Endothelial cell of coronary artery (primary cell): ENCODE measurements around the gene GPR32. TPM values are rescaled to one million over a fixed set of nuclear protein-coding genes. Genes with fewer than 3 reads are reported as not detected.

ENCODE experiments used
- total RNA-seq: library from RNA; depleted of rRNA; stranded (reverse); fragments of >200 nt; gene quantifications from 2 replicates; pipeline ENCODE4 v1.2.3, GENCODE V29; 2014

The GPR32 gene
- total RNA-seq: not detected in 2 replicates

DNA sequence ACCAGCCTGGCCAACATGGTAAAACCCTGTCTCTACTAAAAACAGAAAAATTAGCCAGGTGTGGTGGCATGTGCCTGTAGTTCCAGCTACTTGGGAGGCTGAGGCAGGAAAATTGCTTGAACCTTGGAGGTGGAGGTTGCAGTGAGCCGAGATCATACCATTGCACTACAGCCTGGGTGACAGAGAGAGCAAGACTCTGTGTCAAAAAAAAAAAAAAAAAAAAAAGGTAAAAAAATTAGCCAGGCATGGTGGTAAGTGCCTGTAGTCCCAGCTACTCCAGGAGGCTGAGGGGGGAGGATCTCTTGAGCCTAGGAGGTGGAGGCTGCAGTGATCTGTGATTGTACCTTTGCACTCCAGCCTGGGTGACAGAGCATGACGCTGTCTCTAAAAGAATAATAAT is at the start of gene GPR32:
TSS of gene GPR32 (plus strand) at position 301 of the 400 bp plus-strand sequence. CDS start 137 bp downstream, outside the sequence.

DNA sequence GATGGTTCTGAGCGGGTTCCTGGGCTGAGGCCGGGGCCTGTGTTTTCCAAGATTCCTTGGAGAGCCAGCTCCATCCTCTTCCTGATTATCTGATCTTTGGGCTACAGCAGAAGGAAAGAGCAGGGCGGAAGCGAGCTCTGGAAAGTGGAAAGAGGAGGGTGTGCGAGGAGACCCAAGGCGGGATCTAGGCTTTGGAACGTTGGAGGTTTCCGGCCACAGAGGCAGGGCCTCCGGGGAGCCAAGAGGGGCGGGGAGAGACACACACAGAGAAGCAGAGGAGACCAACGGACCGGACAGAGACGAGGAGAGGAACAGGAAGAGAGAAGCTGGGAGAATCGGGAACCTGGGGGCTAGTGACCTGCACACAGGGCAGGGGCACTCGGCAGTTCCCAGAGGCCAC is 47.2 kb upstream of the GPR32 start, which contains the start of gene CLEC11A:
TSS of gene CLEC11A (plus strand) at position 296 of the 400 bp plus-strand sequence. CDS start 162 bp downstream, outside the sequence.

DNA sequence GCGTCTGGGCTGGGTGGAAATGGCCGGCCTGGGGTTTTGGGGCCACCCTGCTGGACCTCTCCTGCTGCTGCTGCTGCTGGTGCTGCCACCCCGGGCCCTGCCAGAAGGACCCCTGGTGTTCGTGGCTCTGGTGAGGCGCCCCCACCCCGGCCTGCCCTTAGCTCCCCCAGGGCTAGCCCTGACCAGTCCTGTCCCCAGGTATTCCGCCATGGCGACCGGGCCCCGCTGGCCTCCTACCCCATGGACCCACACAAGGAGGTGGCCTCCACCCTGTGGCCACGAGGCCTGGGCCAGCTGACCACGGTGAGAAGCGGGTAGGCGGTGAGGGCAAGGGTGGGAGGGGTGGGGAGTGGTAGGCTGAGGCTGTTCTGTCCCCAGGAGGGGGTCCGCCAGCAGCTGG is 20.1 kb downstream of the GPR32 start, which contains the start of gene ACP4:
TSS of gene ACP4 (plus strand) at position 20 of the 400 bp plus-strand sequence. CDS start at position 20, 0 bp downstream.

Other genes with a start within 250 kb of the GPR32 start
- 0.09 and 0.63 TPM in 2 replicates for gene LRRC4B, start 202.0 kb upstream of the GPR32 start, total RNA-seq
- 0.18 and 0.38 TPM in 2 replicates for gene SYT3, start 130.6 kb upstream of the GPR32 start, total RNA-seq
- 0.56 and 1.2 TPM in 2 replicates for gene C19orf81, start 121.0 kb upstream of the GPR32 start, total RNA-seq
- 1.0 and 1.9 TPM in 2 replicates for gene SHANK1, start 50.7 kb upstream of the GPR32 start, total RNA-seq
- gene CLEC11A, start 47.1 kb upstream of the GPR32 start, total RNA-seq: 17.5 and 22.1 TPM in 2 replicates
- not detected in 2 replicates for gene ACP4, start 20.0 kb downstream of the GPR32 start, total RNA-seq
- not detected in 2 replicates for gene KLK1, start 53.3 kb downstream of the GPR32 start, total RNA-seq
- gene KLK15, start 63.1 kb downstream of the GPR32 start, total RNA-seq: 0.09 TPM in 1 of 2 replicates, not detected in the other
- not detected in 2 replicates for gene KLK3, start 84.5 kb downstream of the GPR32 start, total RNA-seq
- gene KLK2, start 103.0 kb downstream of the GPR32 start, total RNA-seq: not detected in 2 replicates
- not detected in 2 replicates for gene KLK4, start 140.9 kb downstream of the GPR32 start, total RNA-seq
- gene KLK5, start 182.6 kb downstream of the GPR32 start, total RNA-seq: not detected in 2 replicates
- 0.09 TPM in 1 of 2 replicates, not detected in the other for gene KLK6, start 199.1 kb downstream of the GPR32 start, total RNA-seq
- not detected in 2 replicates for gene KLK7, start 213.5 kb downstream of the GPR32 start, total RNA-seq
- gene KLK8, start 231.1 kb downstream of the GPR32 start, total RNA-seq: not detected in 2 replicates
- gene KLK10, start 249.2 kb downstream of the GPR32 start, total RNA-seq: under 0.01 TPM in 1 of 2 replicates, not detected in the other